SK-N-SH (cell line): Measurements from ENCODE around the gene AP4E1.

Experiments
- CTCF ChIP-seq: fragments of 200-600 bp; sonication (generic); IDR thresholded peaks from 2 replicates; pipeline ENCODE4 v1.6.1; 2017; ENCODE audit warnings: antibody characterized with exemption, mild to moderate bottlenecking, moderate library complexity
- EP300 ChIP-seq, 2 experiments: IDR thresholded peaks; 2 replicates each; pipeline versions ENCODE4 v1.4.0 to v1.6.1; 2012; ENCODE audit warnings: borderline replicate concordance in 1 of 2, low read depth in 1 of 2, low read length in 1 of 2
- NFIC ChIP-seq: IDR thresholded peaks from 2 replicates; pipeline ENCODE4 v1.4.0; 2012; ENCODE audit warnings: borderline replicate concordance
- POLR2AphosphoS5 ChIP-seq: IDR thresholded peaks from 2 replicates; pipeline ENCODE4 v1.6.1; 2012; ENCODE audit warnings: low read depth, low read length
- RAD21 ChIP-seq: IDR thresholded peaks from 2 replicates; pipeline ENCODE4 v1.6.1; 2012; ENCODE audit warnings: mild to moderate bottlenecking, low read length
- TCF12 ChIP-seq: IDR thresholded peaks from 2 replicates; pipeline ENCODE4 v1.4.0; 2012
- TEAD4 ChIP-seq: IDR thresholded peaks from 2 replicates; pipeline ENCODE4 v1.4.0; 2012; ENCODE audit warnings: mild to moderate bottlenecking, borderline replicate concordance; ENCODE audit not compliant: insufficient read depth

GRCh38 chr15:50933341-50933740, 24.9 kb downstream of the AP4E1 start:
- no peak for TF ChIP-seq TEAD4
- TF ChIP-seq POLR2AphosphoS5 = no peak
- TF ChIP-seq CTCF = no peak
- TF ChIP-seq EP300 (IDR thresholded peaks at IDR 0.05; ENCODE audit: borderline replicate concordance in 1 of 2, low read depth in 1 of 2, low read length in 1 of 2) = no peak
- TF ChIP-seq TCF12 = no peak
- TF ChIP-seq RAD21 = no peak
- no peak for TF ChIP-seq NFIC
